ENCODE data around the gene BTNL8. TPM values are rescaled to one million over a fixed set of nuclear protein-coding genes. Genes with fewer than 3 reads are reported as not detected.
A peak's percentile ranks its signal among the peaks of the same experiment; 100 is the strongest.
"Not testable (repeated sequence)": the region's sequence is repeated elsewhere in the genome, so short reads cannot be mapped to it uniquely, and the experiment has no call there.

Gene BTNL8
- total RNA-seq, 1 experiment from 2014 or later, result 0.13 TPM

- no peak for DNase-seq (ENCODE audit: low spot score)
Observed at GRCh38 chr5:180875860-180876426, 23.0 kb upstream of the BTNL8 start.

- peak; percentile 91 for DNase-seq (ENCODE audit: low spot score)
Observed at GRCh38 chr5:180885845-180886529, 13.0 kb upstream of the BTNL8 start.

- no peak for DNase-seq (ENCODE audit: low spot score)
Observed at GRCh38 chr5:180889381-180889780, 9.6 kb upstream of the BTNL8 start.

GRCh38 chr5:180895330-180895729 is 3.6 kb upstream of the BTNL8 start:
- DNase-seq (ENCODE audit: low spot score), result not testable (repeated sequence)

- DNase-seq (ENCODE audit: low spot score), result no peak
Observed at GRCh38 chr5:180900178-180900577, 1.2 kb downstream of the BTNL8 start.

- DNase-seq (ENCODE audit: low spot score), result no peak
Observed at GRCh38 chr5:180901319-180902009, 2.5 kb downstream of the BTNL8 start.

- DNase-seq (ENCODE audit: low spot score), result no peak
Observed at GRCh38 chr5:180908400-180908799, 9.4 kb downstream of the BTNL8 start.

GRCh38 chr5:180908998-180909731 is 10.2 kb downstream of the BTNL8 start:
- DNase-seq (ENCODE audit: low spot score), result no peak

- DNase-seq (ENCODE audit: low spot score), result no peak
Observed at GRCh38 chr5:180909782-180910181, 10.8 kb downstream of the BTNL8 start.

GRCh38 chr5:180910182-180910581 is 11.2 kb downstream of the BTNL8 start:
- DNase-seq (ENCODE audit: low spot score), result no peak

GRCh38 chr5:180910735-180911134 is 11.8 kb downstream of the BTNL8 start:
- no peak for DNase-seq (ENCODE audit: low spot score)

GRCh38 chr5:180914646-180915045 is 15.7 kb downstream of the BTNL8 start:
- no peak for DNase-seq (ENCODE audit: low spot score)

GRCh38 chr5:180915924-180916323 is 17.0 kb downstream of the BTNL8 start:
- peak; percentile 32 for DNase-seq (ENCODE audit: low spot score)

GRCh38 chr5:180918380-180918779 is 19.4 kb downstream of the BTNL8 start:
- no peak for DNase-seq (ENCODE audit: low spot score)

- DNase-seq (ENCODE audit: low spot score), result no peak
Observed at GRCh38 chr5:180920710-180921109, 21.8 kb downstream of the BTNL8 start.

- no peak for DNase-seq (ENCODE audit: low spot score)
Observed at GRCh38 chr5:180922932-180923331, 24.0 kb downstream of the BTNL8 start.

GRCh38 chr5:180932660-180933059 is 33.7 kb downstream of the BTNL8 start:
- DNase-seq (ENCODE audit: low spot score), result no peak

GRCh38 chr5:180935203-180935602 is 36.2 kb downstream of the BTNL8 start:
- no peak for DNase-seq (ENCODE audit: low spot score)

GRCh38 chr5:180938294-180938693 is 39.3 kb downstream of the BTNL8 start:
- DNase-seq (ENCODE audit: low spot score), result no peak

- no peak for DNase-seq (ENCODE audit: low spot score)
Observed at GRCh38 chr5:180950291-180950949, 51.5 kb downstream of the BTNL8 start.

- DNase-seq (ENCODE audit: low spot score), result no peak
Observed at GRCh38 chr5:180959661-180960060, 60.7 kb downstream of the BTNL8 start.

- DNase-seq (ENCODE audit: low spot score), result no peak
Observed at GRCh38 chr5:180960209-180960608, 61.2 kb downstream of the BTNL8 start.
